ENCODE results near the gene LRRC23. TPM values are rescaled to one million over a fixed set of nuclear protein-coding genes. Genes with fewer than 3 reads are reported as not detected.

Gene LRRC23
- polyA plus RNA-seq, 1 donor from 2014 or later, result 20.5 TPM

DNA sequence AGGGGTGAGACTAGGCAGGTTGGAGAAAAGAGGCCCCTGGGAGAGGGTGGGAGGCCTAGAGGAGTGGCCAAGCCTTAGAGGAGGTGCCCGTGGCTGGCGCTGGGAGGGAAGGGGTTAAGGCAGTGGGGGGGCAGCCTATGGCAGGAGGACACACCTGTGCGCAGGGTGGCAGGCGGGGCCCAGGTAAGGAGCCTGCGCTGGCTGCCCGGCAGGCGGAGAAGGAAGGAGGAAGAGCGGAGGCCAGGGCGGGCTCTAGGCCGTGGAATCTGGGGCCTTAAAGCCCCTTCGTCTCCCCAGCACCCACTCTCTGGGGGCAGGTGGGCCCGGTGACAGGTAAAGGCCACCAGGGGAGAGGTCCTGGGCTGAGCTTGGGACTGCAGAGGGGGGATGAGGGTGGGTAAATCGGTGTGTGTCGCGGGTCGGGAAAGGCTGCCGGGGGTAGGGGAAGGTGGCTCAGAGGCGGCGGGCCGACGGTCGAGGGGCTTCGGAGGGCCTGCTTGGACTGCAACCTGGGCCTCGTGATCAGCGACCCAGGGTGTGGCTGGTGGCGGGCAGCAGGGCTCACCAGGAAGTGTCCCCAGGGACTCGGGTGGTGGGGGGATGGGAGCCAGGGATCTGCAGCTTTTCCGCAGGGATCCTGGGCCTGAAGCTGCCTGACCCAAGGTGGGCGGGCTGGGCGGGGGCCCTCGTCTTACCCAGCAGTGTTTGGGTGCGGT is 58.6 kb downstream of the LRRC23 start:
- Histone ChIP-seq H3F3A (ENCODE audit: insufficient read depth, low read length, poor library complexity, severe bottlenecking) (no peaks in the 10 kb centered on the region), H4K20me1 (ENCODE audit: insufficient read depth) (no peaks in the 10 kb centered on the region), H3K4me2 (ENCODE audit: low read length) (no peak overlapping the region), H3K9me2 (ENCODE audit: insufficient read depth, low read length) (no peaks in the 10 kb centered on the region), H3K9ac (ENCODE audit: low read length) (no peak overlapping the region), H3K27me3 (ENCODE audit: insufficient read depth, low read depth, low read length) (no peaks in the 10 kb centered on the region), H2AFZ (ENCODE audit: low read depth, low read length) (no peak overlapping the region), H3K36me3 (ENCODE audit: insufficient read depth, low read length) (no peaks in the 10 kb centered on the region), H3K9me3 (ENCODE audit: low read length) (no peaks in the 10 kb centered on the region), H3K4me3 (ENCODE audit: low read length) (no peak overlapping the region), H3K27ac (ENCODE audit: low read length) (no peak overlapping the region), H3K79me2 (replicated peaks; ENCODE audit: insufficient read depth, low read length) (no peaks in the 10 kb centered on the region)
- TF ChIP-seq EZH2 (IDR thresholded peaks at IDR 0.05; ENCODE audit: borderline replicate concordance, insufficient read depth, low read length, poor library complexity, severe bottlenecking) (no peak), POLR2AphosphoS5 (IDR thresholded peaks at IDR 0.05) (no peak), TAF1 (IDR thresholded peaks at IDR 0.05; ENCODE audit: low read depth) (no peak), EP300 (conservative IDR thresholded peaks at IDR 0.05; ENCODE audit: poor library complexity, severe bottlenecking) (no peak), RAD21 (conservative IDR thresholded peaks at IDR 0.05) (no peak), SMC3 (conservative IDR thresholded peaks at IDR 0.05; ENCODE audit: poor library complexity) (no peak)
- TF ChIP-seq, protein P1, sequence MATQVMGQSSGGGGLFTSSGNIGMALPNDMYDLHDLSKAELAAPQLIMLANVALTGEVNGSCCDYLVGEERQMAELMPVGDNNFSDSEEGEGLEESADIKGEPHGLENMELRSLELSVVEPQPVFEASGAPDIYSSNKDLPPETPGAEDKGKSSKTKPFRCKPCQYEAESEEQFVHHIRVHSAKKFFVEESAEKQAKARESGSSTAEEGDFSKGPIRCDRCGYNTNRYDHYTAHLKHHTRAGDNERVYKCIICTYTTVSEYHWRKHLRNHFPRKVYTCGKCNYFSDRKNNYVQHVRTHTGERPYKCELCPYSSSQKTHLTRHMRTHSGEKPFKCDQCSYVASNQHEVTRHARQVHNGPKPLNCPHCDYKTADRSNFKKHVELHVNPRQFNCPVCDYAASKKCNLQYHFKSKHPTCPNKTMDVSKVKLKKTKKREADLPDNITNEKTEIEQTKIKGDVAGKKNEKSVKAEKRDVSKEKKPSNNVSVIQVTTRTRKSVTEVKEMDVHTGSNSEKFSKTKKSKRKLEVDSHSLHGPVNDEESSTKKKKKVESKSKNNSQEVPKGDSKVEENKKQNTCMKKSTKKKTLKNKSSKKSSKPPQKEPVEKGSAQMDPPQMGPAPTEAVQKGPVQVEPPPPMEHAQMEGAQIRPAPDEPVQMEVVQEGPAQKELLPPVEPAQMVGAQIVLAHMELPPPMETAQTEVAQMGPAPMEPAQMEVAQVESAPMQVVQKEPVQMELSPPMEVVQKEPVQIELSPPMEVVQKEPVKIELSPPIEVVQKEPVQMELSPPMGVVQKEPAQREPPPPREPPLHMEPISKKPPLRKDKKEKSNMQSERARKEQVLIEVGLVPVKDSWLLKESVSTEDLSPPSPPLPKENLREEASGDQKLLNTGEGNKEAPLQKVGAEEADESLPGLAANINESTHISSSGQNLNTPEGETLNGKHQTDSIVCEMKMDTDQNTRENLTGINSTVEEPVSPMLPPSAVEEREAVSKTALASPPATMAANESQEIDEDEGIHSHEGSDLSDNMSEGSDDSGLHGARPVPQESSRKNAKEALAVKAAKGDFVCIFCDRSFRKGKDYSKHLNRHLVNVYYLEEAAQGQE (IDR thresholded peaks at IDR 0.05; ENCODE audit: borderline replicate concordance), result no peak
- TF ChIP-seq, protein P2, sequence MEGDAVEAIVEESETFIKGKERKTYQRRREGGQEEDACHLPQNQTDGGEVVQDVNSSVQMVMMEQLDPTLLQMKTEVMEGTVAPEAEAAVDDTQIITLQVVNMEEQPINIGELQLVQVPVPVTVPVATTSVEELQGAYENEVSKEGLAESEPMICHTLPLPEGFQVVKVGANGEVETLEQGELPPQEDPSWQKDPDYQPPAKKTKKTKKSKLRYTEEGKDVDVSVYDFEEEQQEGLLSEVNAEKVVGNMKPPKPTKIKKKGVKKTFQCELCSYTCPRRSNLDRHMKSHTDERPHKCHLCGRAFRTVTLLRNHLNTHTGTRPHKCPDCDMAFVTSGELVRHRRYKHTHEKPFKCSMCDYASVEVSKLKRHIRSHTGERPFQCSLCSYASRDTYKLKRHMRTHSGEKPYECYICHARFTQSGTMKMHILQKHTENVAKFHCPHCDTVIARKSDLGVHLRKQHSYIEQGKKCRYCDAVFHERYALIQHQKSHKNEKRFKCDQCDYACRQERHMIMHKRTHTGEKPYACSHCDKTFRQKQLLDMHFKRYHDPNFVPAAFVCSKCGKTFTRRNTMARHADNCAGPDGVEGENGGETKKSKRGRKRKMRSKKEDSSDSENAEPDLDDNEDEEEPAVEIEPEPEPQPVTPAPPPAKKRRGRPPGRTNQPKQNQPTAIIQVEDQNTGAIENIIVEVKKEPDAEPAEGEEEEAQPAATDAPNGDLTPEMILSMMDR (IDR thresholded peaks at IDR 0.05; ENCODE audit: poor library complexity, severe bottlenecking), result no peak

Small RNAs within 50 kb of the gene (small RNA-seq; reads per million reads assigned to genes)
- gene MIR141, result 1.5 to 6.0 (median 3.2) reads per million in 3 experiments
- gene MIR200C, result 21.7 to 42.8 (median 31.2) reads per million in 3 experiments
- 0 reads per million in 3 experiments for gene RNU7-1

Other genes starting within 250 kb of the LRRC23 start
- gene ING4, start 241.7 kb upstream of the LRRC23 start, polyA plus RNA-seq, result 522 and 540 TPM in 2 replicates
- gene ZNF384, start 215.4 kb upstream of the LRRC23 start, polyA plus RNA-seq, result 25.8 and 30.2 TPM in 2 replicates
- 2.1 and 4.4 TPM in 2 replicates for gene PIANP, start 204.0 kb upstream of the LRRC23 start, polyA plus RNA-seq
- 45.8 and 50.2 TPM in 2 replicates for gene COPS7A, start 180.8 kb upstream of the LRRC23 start, polyA plus RNA-seq
- gene MLF2, start 151.7 kb upstream of the LRRC23 start, polyA plus RNA-seq, result 134 and 176 TPM in 2 replicates
- gene PTMS, start 138.5 kb upstream of the LRRC23 start, polyA plus RNA-seq, result 504 and 557 TPM in 2 replicates
- gene LAG3, start 132.3 kb upstream of the LRRC23 start, polyA plus RNA-seq, result 1.4 and 2.0 TPM in 2 replicates
- gene CD4, start 115.3 kb upstream of the LRRC23 start, polyA plus RNA-seq, result not detected in 2 replicates
- gene GPR162, start 83.0 kb upstream of the LRRC23 start, polyA plus RNA-seq, result 82.8 and 117 TPM in 2 replicates
- 58.9 and 66.1 TPM in 2 replicates for gene P3H3, start 76.4 kb upstream of the LRRC23 start, polyA plus RNA-seq
- 18.8 and 19.0 TPM in 2 replicates for gene GNB3, start 63.9 kb upstream of the LRRC23 start, polyA plus RNA-seq
- gene CDCA3, start 53.5 kb upstream of the LRRC23 start, polyA plus RNA-seq, result 4.1 and 7.3 TPM in 2 replicates
- gene USP5, start 52.7 kb upstream of the LRRC23 start, polyA plus RNA-seq, result 120 and 130 TPM in 2 replicates
- 288 and 292 TPM in 2 replicates for gene TPI1, start 37.3 kb upstream of the LRRC23 start, polyA plus RNA-seq
- gene SPSB2, start 31.5 kb upstream of the LRRC23 start, polyA plus RNA-seq, result 12.8 and 14.2 TPM in 2 replicates
- 193 and 228 TPM in 2 replicates for gene ENO2, start 9.8 kb downstream of the LRRC23 start, polyA plus RNA-seq
- gene ATN1, start 23.1 kb downstream of the LRRC23 start, polyA plus RNA-seq, result 9.2 and 13.7 TPM in 2 replicates
- gene RNU7-1, start 39.0 kb downstream of the LRRC23 start, polyA plus RNA-seq, result not detected in 2 replicates
- gene C12orf57, start 39.2 kb downstream of the LRRC23 start, polyA plus RNA-seq, result 477 and 500 TPM in 2 replicates
- gene PTPN6, start 46.5 kb downstream of the LRRC23 start, polyA plus RNA-seq, result not detected in 2 replicates
- gene PHB2, start 65.8 kb downstream of the LRRC23 start, polyA plus RNA-seq, result 210 and 230 TPM in 2 replicates
- 27.3 and 33.2 TPM in 2 replicates for gene EMG1, start 66.1 kb downstream of the LRRC23 start, polyA plus RNA-seq
- 10.8 and 14.4 TPM in 2 replicates for gene LPCAT3, start 113.7 kb downstream of the LRRC23 start, polyA plus RNA-seq
- gene C1S, start 155.9 kb downstream of the LRRC23 start, polyA plus RNA-seq, result 4.9 and 12.6 TPM in 2 replicates
- 1.7 and 1.9 TPM in 2 replicates for gene C1R, start 187.6 kb downstream of the LRRC23 start, polyA plus RNA-seq
- 2.1 and 2.8 TPM in 2 replicates for gene C1RL, start 204.4 kb downstream of the LRRC23 start, polyA plus RNA-seq
- 1.9 TPM in 1 of 2 replicates, not detected in the other for gene RBP5, start 224.1 kb downstream of the LRRC23 start, polyA plus RNA-seq
- 55.6 and 61.0 TPM in 2 replicates for gene CLSTN3, start 225.5 kb downstream of the LRRC23 start, polyA plus RNA-seq

All from neural cell (in vitro differentiated cells).